ENCODE measurements around the gene SERPINF2.
A peak's percentile ranks its signal among the peaks of the same experiment; 100 is the strongest.
"Not testable (repeated sequence)": the region's sequence is repeated elsewhere in the genome, so short reads cannot be mapped to it uniquely, and the experiment has no call there.

SERPINF2 gene

DNA sequence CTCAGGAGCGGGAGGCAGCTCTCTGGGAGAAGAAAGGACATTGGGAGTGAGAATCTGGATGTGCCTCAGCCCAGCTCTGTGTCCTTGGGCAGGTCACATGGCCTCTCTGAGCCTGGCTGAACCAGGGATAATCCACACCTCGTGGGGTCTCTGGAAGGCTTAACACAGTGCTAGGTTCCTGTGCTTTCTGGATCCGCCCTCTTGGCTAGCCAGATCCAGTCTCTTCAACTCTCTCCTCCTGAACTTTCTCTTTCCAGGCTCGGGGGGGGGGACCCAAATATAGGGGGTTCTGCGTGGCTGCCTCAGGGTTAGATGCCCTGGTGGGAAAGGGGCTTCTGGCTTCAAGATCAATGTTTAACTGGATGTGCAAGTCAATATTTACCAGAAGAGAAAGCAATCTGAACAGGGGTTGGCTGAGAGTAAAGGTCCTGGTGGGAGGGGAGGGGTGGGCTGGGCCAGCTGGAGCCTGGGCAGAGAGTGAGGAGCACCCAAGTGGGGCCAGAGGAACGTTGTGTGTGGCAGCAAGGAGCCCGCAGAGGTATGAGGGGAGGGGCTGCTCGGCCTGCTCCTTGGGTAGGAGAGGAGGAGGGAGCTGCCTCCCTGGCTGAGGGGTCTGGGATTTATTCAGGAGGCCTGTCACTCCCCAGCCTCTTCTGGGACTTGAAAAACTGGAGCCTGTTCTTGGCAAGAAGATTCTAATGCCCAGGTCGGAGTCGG lies at the start of gene SERPINF2:
TSS of gene SERPINF2 (plus strand) at position 501 of the 717 bp plus-strand sequence. CDS start 2,125 bp downstream, outside the sequence.
- no peak for DNase-seq
- intact Hi-C loops (cut with DNase I), result no loop called here

DNA sequence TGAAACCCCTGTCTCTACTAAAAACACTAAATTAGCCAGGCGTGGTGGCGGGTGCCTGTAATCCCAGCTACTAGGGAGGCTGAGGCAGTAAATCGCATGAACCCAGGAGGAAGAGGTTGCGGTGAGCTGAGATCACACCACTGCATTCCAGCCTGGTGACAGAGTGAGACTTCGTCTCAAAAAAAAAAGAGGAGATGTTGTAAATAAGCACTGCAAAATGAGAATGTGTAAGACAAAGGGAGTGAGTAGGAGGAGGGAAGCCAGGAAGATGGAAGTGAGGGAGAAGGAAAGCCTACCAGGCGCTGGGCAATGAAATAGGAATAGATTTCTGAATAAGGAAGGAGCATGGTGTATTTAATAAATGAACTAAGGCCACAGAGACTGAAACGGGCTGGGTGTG lies 49.3 kb upstream of the SERPINF2 start:
- intact Hi-C loops (cut with DNase I), result no loop called here
- peak in 1 of 10 donors; percentile 15 for DNase-seq

DNA sequence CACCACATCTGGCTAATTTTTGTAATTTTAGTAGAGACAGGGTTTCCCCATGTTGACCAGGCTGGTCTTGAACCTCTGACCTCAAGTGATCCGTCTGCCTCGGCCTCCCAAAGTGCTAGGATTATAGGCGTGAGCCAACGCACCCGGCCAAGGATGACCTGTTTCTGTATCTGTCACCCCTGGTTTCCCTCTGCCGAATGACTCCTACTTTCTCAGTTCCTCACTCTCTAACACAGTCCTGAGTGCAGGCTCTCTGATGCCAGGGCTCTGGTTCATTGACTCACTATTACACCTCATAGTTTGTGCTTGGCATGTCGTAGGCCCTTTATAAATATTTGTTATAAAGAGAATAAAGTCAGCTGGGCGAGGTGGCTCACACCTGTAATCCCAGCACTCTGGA lies 47.3 kb upstream of the SERPINF2 start:
- intact Hi-C loops (cut with DNase I), result no loop called here
- DNase-seq, result no peak

DNA sequence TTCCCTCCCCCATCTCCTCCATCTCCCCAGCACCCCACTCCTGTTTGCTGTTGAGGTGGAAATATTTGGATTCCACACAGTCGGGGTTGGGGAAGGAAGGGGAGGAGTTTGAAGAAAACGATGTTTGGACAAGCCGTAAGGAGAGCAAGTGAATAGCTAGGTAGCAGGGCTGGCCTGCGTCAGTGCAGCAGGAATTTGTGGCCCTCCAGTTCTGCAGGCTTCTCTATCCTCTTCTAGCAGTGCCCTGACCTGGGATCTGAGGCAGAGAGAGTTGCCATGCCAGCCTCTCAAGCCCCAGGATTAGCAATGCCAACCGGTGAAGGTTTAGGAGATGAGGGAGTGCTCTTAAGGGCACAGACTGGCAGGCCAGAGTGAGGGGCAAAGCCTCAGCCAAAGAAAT lies 45.0 kb upstream of the SERPINF2 start:
- DNase-seq, result peak in 1 of 10 donors; percentile 70
- intact Hi-C loops (cut with DNase I), result no loop called here

DNA sequence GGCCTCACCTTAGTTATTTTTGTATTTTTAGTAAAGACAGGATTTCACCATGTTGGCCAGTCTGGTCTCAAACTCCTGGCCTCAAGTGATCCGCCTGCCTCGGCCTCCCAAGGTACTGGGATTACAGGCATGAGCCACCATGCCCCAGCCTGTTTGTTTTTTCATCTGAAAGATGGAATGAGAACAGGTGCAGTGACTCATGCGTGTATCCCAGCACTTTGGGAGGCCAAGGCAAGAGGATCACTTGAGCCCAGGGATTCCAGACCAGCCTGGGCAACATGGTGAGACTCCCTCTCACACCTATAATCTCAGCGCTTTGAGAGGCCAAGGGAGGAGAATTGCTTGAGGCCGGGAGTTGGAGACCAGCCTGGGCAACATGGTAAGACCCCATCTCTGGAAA lies 42.8 kb upstream of the SERPINF2 start:
- DNase-seq; intact Hi-C loops (cut with DNase I): not testable (repeated sequence)

DNA sequence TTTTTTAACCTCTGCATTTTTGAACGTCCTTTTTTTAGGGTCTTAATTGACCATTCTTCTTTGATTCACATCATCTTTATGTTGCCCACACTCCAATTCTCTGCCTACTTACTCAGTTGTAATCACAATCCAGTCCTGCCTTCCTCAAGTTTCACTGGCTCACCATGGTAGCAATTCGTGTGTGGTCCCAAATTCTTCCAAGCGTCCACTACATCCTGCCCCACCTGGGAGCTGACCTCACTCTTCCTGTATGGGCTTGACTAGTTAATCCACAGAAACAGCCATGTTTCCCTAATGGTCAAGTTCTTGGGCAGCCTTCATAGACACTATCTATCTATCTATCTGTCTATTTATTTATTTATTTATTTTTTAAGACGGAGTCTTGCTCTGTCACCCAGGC lies 39.6 kb upstream of the SERPINF2 start:
- intact Hi-C loops (cut with DNase I), result no loop called here
- DNase-seq, result peak in 2 of 10 donors; percentile 0 to 6

DNA sequence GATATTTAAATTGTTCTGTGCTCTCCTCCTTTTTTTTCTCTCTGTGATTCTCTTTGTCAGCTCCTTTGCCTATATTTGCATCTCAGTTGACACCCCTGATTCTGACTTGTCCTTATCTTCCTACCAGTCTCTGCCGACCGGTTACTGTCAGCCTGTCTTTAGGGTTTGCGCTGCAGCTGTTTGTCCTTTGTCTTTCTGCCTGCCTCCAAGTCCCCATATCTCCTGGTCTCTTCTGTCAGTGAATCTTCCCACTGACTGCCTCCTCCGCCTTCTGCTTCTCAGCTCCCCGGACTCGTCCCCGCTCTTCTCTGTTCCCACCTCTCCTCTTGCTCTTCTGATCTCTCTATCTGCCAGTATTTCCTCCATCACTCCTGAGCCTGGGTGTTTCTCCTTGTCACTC lies 37.7 kb upstream of the SERPINF2 start:
- intact Hi-C loops (cut with DNase I), result no loop called here
- DNase-seq, result peak in 2 of 10 donors; percentile 23 to 52

DNA sequence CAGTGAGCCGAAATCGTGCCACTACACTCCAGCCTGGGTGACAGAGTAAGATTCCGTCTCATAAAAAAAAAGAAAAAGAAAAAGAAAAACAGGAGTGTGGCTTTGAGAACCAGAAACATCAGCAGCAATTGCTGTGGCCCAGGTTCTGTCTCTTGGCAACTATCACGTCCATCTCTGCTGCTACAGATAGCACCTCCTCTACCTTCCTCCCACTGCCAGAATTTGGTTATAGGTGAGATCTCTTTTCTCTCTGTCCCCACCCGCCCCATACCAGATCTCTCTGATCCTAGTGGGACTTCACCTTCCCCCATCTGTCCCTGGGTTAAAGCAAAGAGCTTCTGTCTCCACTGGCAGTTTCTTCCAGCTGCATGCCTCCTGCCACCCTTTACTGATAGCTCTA lies 35.6 kb upstream of the SERPINF2 start:
- DNase-seq, result no peak
- intact Hi-C loops (cut with DNase I), result no loop called here

DNA sequence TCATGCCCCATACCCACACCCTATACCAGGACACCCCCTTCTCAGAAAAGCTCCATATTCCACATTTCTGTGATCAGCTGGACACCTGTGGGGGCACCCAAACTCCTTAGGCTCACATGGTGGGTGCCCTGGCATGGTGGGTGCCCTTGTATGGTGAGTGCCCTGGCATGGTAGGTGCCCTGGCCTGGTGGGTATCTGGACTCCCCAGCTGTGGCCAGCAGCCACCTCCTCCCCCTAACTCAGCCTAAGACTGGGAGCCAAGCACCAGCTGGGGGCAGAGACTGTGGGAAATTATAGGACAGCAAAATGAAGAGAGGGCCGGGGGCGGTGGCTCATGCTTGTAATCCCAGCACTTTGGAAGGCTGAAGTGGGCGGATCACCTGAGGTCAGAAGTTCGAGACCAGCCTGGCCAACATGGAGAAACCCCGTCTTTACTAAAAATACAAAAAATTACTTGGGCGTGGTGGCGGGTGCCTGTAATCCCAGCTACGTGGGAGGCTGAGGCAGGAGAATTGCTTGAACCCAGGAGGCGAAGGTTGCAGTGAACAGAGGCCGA lies 33.8 kb upstream of the SERPINF2 start:
- peak in 1 of 10 donors; percentile 37 for DNase-seq
- intact Hi-C loops (cut with DNase I), result not testable (repeated sequence)

DNA sequence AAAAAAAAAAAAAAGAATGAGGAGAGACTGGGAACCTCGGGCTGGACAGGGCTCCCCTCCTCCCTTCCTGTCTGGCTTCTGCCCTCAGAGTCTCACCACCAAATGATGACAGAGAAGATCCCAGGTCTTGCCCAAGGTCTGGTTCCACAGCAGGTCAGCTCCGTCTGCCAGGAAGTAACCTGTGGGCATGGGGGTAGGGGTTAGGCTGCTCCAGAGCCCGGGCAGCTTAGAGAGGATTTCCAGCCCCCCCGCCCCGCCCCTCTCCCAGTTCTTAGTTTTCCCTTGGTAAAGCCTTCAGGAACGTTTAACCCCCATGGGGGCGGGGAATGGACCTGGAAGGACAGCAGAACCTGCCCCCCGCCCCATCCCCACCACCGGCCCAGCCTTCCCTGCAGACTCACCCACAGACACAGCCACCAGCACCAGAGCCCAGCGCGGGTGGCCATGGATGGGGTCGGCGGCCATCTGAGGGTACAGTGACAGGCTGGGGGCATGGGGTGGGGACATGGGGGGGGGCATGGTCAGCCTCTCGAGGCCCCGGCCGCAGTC lies 33.2 kb upstream of the SERPINF2 start:
- intact Hi-C loops (cut with DNase I), result no loop called here
- no peak for DNase-seq

DNA sequence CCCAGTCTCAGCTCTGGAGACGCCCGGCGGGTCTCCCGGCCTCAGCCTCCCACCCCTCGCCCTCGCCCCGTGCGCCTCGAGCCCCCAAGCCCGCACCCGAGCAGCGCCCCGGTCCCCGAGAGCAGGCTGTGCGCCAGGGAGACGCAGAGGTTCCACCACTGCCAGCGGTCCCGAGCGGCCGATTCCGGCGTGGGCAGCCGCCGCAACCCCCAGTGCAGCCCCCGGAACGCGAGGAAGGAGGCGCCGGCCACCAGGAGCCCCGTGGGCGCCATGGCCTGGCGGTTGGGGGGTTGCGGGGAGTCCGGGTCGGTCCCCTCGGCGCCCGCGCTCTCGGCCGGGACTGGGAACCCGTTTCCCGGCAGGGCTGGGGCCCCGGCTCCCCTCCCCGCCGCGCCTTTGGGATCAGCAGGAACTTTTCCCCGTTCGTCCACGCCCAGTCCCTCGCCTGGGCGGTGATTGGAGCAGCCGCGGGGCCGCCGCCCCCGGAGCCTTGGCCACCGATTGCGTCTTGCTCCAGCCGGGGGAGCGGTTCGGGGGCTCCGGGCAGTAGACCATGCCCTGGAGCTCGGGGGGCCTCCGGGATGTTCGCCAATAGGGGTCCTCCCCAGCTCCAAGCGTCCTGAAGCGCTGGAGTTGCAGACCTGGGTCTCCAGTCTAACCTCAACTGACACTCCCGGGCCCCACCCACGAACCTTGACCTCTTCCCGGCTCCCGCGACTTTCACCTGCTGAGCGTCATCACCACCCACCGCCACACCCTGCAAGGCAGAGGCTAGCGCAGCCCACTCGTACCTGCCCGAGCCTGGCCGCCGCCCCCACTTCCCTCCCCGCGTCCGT lies 32.5 kb upstream of the SERPINF2 start, which contains the start of gene TLCD2:
TSS of gene TLCD2 (minus strand) at position 407 of the 836 bp plus-strand sequence. CDS start at position 272, 135 bp downstream.
- peak in 4 of 10 donors; percentile 38 to 90 (median 63) for DNase-seq
- intact Hi-C loops (cut with DNase I), result loop anchor here (10.0 kb wide), 2 partner anchors 135 to 325 kb away; partner anchors contain the start of gene DPH1

DNA sequence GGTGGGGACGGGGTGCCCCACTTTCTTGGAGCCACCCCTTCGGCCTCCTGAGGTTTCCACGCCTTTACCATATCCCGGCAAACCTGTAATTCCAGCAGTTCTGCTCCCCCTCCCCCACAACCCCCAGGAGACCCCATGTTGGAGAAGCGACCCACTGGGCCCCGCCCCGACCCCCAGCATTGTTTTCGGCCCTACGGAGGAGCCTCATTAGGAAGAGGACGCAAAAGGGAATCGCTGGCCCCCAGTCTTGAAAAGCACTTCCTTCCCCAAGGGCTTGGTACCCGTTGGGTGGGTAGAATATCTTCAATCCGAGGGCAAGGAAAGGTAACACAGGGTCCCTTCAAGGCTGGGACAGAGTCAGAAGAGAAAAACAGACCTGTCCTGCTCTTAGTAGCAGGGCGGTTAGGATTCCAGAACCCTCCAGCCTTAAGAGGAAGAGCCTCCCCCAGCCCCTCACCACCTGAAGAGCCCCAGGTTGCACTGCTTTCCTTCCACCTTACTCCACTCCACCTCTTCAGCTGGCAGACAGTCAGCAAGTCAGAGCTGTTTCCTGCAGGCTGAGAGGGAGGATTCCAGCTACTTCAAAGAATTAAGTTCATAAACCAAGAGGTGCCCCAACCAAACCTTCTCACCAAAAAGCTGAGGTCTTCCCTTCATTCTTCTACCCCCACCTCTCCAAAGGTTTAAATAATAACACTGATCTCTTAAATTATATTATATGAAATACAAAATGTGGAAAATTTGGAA lies 31.7 kb upstream of the SERPINF2 start:
- peak in 1 of 10 donors; percentile 64 for DNase-seq
- intact Hi-C loops (cut with DNase I), result loop anchor here (10.0 kb wide), 2 partner anchors 136 to 324 kb away; partner anchors contain the start of gene DPH1

DNA sequence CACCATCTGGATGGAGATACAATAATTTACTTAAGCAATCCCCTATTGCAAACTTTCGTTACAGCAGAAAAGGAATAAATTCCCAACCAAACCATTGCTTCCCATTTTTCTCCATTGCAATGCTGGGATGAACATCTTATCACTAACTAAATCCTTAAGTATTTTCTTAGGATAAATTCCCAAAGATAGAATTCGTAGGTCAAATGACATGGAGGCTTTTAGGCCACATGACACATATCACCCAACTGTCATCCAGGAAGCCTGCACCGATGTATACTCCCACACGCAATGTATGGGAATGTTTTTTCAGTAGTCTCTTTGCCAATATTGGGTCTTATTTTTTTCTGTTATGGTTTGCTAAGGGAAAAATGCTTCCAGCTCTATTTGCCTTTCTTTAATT lies 30.9 kb upstream of the SERPINF2 start:
- DNase-seq, result no peak
- intact Hi-C loops (cut with DNase I), result loop anchor here (10.0 kb wide), 2 partner anchors 137 to 323 kb away; partner anchors contain the start of gene DPH1

DNA sequence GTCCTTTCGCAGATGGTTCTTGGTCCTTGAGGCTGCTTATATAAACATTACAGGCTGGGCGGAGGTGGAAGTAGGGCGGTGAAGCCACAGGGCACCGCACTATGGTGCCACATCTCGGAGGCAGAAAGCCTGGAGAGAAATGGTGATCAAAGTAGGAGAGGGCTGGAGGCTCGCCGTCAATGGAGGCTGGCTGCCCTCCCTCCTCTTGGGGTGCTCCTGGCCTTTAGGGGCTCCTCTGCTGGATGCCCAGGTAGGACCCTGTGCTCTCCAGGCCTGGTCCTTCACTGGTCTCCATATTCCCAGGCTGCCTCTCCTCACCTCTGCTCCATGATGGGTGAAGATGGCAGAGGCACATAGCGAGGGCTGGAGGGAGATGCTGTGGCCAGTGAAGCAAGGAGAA lies 30.4 kb upstream of the SERPINF2 start:
- intact Hi-C loops (cut with DNase I), result loop anchor here (10.0 kb wide), 2 partner anchors 137 to 323 kb away; partner anchors contain the start of gene DPH1
- DNase-seq, result peak in 2 of 10 donors; percentile 18 to 28

DNA sequence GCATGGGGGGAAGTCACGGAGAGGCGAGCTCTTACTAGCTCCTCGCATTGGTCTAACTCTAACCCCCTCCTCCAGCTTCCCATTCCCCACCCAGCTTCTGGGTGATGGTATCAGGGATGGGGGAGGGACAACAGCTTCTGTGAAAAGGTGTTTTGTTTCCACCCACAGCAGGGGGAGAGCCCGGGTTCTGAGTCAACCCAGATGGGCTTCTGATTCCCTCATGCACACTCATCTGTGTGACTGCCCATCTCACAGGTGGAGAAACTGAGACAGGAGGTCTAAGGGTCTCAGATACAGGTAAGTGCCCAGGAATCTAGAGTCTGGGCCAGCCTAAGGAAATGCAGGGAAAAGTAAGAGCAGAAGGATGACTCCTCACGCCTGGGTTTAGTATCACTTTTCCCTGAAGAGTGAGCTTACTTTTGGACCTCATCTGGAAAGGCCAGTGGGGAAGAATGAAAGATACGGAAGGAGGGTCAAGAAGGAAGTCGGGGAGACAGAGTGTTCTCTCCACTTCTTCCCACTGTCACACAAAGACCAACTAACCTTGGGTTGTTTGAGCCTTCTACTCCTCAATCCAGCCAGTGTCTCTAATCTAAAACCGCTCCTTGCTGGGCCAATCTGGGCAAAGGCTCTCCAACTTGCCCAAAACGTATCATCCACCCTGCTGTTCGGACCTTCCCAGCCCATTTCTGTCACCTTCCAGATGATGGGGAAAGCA lies 29.4 kb upstream of the SERPINF2 start:
- DNase-seq, result peak in 2 of 10 donors; percentile 16 to 29
- intact Hi-C loops (cut with DNase I), result loop anchor here (10.0 kb wide), 2 partner anchors 139 to 321 kb away; partner anchors contain the start of gene DPH1

DNA sequence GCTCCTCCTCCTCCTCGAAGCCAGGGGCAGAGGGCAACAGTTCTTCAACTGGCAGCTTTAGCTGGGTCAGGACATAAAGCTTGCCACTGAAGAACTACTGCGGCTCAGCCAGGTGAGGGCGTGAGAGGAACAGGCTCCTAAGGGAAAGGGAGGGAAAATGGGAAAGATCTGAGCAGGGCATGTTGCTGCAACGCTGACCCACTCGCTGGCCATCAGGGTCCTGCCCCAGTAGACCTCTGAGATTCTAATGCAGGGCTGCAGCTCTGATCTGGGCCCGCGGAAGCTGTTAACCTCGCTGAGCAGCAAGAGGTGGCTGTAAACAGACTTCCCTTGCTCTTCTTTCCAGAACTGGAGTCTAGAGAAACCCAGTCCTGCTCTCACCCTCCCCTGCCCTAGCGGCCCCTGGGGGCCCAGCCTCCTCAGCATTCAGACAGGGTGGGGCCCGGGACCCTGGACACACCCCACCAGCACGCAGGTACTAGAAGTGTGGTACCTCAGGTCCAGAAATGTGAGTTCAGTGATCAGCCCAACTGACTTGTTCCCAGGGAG lies 28.7 kb upstream of the SERPINF2 start:
- intact Hi-C loops (cut with DNase I), result loop anchor here (10.0 kb wide), 2 partner anchors 139 to 321 kb away; partner anchors contain the start of gene DPH1
- peak in 2 of 10 donors; percentile 85 to 86 for DNase-seq

DNA sequence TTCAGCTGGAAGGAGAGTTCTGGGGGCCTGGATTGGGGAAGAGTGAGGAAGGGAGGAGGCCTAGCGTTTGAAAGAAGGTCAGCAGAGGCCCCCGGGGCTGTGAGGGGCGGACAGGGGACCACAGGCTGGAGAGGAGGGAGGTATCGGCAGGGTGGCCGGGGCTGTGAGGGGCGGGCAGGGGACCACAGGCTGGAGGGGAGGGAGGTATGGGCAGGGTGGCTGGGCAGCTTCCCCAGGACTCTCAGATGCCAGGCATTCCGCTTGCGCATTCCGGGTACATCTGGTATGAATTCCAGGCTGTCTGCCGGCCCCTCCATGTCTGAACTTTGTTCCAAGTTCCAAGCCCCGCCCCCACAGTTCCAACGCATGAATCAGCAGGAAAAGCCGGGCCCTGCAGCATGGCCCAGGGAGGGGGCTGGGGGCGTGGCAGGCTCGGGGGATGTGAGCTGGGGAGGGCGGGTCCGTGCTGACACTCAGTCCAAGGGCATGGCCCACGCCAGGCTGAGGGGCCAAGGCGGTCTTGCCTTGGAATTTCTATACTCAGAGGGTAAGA lies 28.2 kb upstream of the SERPINF2 start:
- DNase-seq, result peak in 9 of 10 donors; percentile 65 to 95 (median 70)
- intact Hi-C loops (cut with DNase I), result loop anchor here (10.0 kb wide), 2 partner anchors 140 to 320 kb away; partner anchors contain the start of gene DPH1
